Keratinocyte (primary cell): ENCODE data around the gene SDK2. TPM values are rescaled to one million over a fixed set of nuclear protein-coding genes. Genes with fewer than 3 reads are reported as not detected.

Source experiments
- DNase-seq: peaks from one replicate; pipeline ENCODE4 v3.0.0-alpha.2; 2011; ENCODE audit warnings: low read depth, missing footprints, low spot score
- FAIRE-seq: peaks from 2 replicates; lab custom pipeline; 2011; peaks lifted over from hg19 to GRCh38; lab: Jason Lieb, UNC
- H2AFZ ChIP-seq: 2 replicates; pipeline ENCODE4 v1.6.0; 2012; ENCODE audit warnings: low read length, control low read depth, inconsistent platforms; ENCODE audit not compliant: control insufficient read depth
- H3K27ac ChIP-seq: 2 replicates; pipeline ENCODE4 v1.5.1; 2011; ENCODE audit warnings: low read length; ENCODE audit not compliant: control insufficient read depth, insufficient read depth
- H3K27me3 ChIP-seq: 3 replicates; pipeline ENCODE4 v1.6.0; 2011; ENCODE audit warnings: low read length; ENCODE audit not compliant: control insufficient read depth, insufficient read depth; ENCODE audit errors: extremely low read depth
- H3K36me3 ChIP-seq, 2 experiments: 2 replicates in 1 of 2; 3 replicates in 1 of 2; pipeline ENCODE4 v1.5.1; 2011; ENCODE audit warnings: low read length in 2 of 2, mild to moderate bottlenecking in 1 of 2; ENCODE audit not compliant: control insufficient read depth in 2 of 2, insufficient read depth in 2 of 2; ENCODE audit errors: extremely low read depth in 1 of 2
- H3K4me1 ChIP-seq: 3 replicates; pipeline ENCODE4 v1.5.1; 2011; ENCODE audit warnings: low read length; ENCODE audit not compliant: control insufficient read depth, insufficient read depth; ENCODE audit errors: extremely low read depth
- H3K4me2 ChIP-seq: 3 replicates; pipeline ENCODE4 v1.6.0; 2011; ENCODE audit warnings: low read depth, low read length; ENCODE audit not compliant: control insufficient read depth, insufficient read depth; ENCODE audit errors: extremely low read depth
- H3K4me3 ChIP-seq, 3 experiments: fragments of 200-600 bp in 1 of 3; sonication (generic) in 1 of 3; 2 replicates in 2 of 3; 3 replicates in 1 of 3; pipeline ENCODE4 v1.5.1; 2011 to 2016; ENCODE audit warnings: low read length in 3 of 3, mild to moderate bottlenecking in 3 of 3, control low read depth in 2 of 3, inconsistent platforms in 1 of 3, low read depth in 1 of 3, mixed read lengths in 1 of 3, mixed run types in 1 of 3, moderate library complexity in 1 of 3; ENCODE audit not compliant: control insufficient read depth in 2 of 3, insufficient read depth in 2 of 3; ENCODE audit errors: extremely low read depth in 1 of 3
- H3K79me2 ChIP-seq: 2 replicates; pipeline ENCODE4 v1.6.0; 2012; ENCODE audit warnings: low read length; ENCODE audit not compliant: control insufficient read depth, insufficient read depth
- H3K9ac ChIP-seq: 3 replicates; pipeline ENCODE4 v1.6.0; 2011; ENCODE audit warnings: low read length; ENCODE audit not compliant: control insufficient read depth, insufficient read depth; ENCODE audit errors: extremely low read depth
- H3K9me1 ChIP-seq: 3 replicates; pipeline ENCODE4 v1.6.0; 2011; ENCODE audit warnings: low read length; ENCODE audit not compliant: control insufficient read depth, insufficient read depth; ENCODE audit errors: extremely low read depth
- H3K9me3 ChIP-seq: 2 replicates; pipeline ENCODE4 v1.5.1; 2012; ENCODE audit warnings: low read depth, low read length; ENCODE audit not compliant: control insufficient read depth
- H4K20me1 ChIP-seq: 3 replicates; pipeline ENCODE4 v1.6.0; 2011; ENCODE audit warnings: low read length; ENCODE audit not compliant: control insufficient read depth, insufficient read depth; ENCODE audit errors: extremely low read depth
- CTCF ChIP-seq, 3 experiments: IDR thresholded peaks in 1 of 3; conservative IDR thresholded peaks in 1 of 3; optimal IDR thresholded peaks in 1 of 3; 2 replicates in 2 of 3; 3 replicates in 1 of 3; pipeline versions ENCODE3 to v1.5.1; 2011; ENCODE audit warnings: low read length in 3 of 3, mild to moderate bottlenecking in 3 of 3, moderate library complexity in 2 of 3, control low read depth in 1 of 3, inconsistent platforms in 1 of 3; ENCODE audit not compliant: insufficient read depth in 2 of 3; ENCODE audit errors: extremely low read depth in 1 of 3
- EZH2 ChIP-seq: IDR thresholded peaks from one replicate; pipeline ENCODE4 v1.6.1; 2012; ENCODE audit warnings: inconsistent platforms, mild to moderate bottlenecking, low read length, moderate library complexity
- dilution Hi-C: fragments of 300-500 bp; cut with MboI; formaldehyde crosslinking; loops from one replicate; pipeline ENCODE4 v1.7.0; 2020; ENCODE audit warnings: low sequenced_read_pairs; ENCODE audit not compliant: extremely low pct_ligation_motif_present
- polyA plus RNA-seq, 5 experiments: library from polyadenylated mRNA; depleted of rRNA in 3 of 5; stranded (reverse) in 3 of 5; stranded (forward) in 1 of 5; unstranded in 1 of 5; fragments of >200 nt; gene quantifications; 1 replicate in 1 of 5; 2 replicates in 3 of 5; 3 replicates in 1 of 5; pipeline versions ENCODE4 v1.2.1 to v1.2.3, GENCODE V29; 2011 to 2012; ENCODE audit warnings: missing spikeins in 2 of 5, low read depth in 1 of 5, low replicate concordance in 1 of 5

The SDK2 gene
- polyA plus RNA-seq, 1 donor (not counting 4 experiments of a cell fraction or from before 2014, with no cell fraction given), result 1.8 TPM

GRCh38 chr17:73485130-73485529 lies 159.1 kb downstream of the SDK2 start:
- no peaks in the 10 kb centered on the region for H3K79me2 ChIP-seq
- H4K20me1 ChIP-seq, result no peaks in the 10 kb centered on the region
- no peaks in the 10 kb centered on the region for H3K36me3 ChIP-seq
- no peak for TF ChIP-seq CTCF (optimal IDR thresholded peaks at IDR 0.05 in 1 of 3, IDR thresholded peaks at IDR 0.05 in 1 of 3, conservative IDR thresholded peaks at IDR 0.05 in 1 of 3; ENCODE audit: extremely low read depth in 1 of 3, insufficient read depth in 2 of 3, low read length in 3 of 3)
- no peak for TF ChIP-seq EZH2
- FAIRE-seq, result no peak
- H3K9me3 ChIP-seq, result peaks cover 7% of the 10 kb centered on the region
- DNase-seq, result no peak
- H3K9me1 ChIP-seq, result no peaks in the 10 kb centered on the region
- H3K27me3 ChIP-seq, result no peaks in the 10 kb centered on the region
- no peak overlapping the region for H2AFZ ChIP-seq
- dilution Hi-C loops, result no loop called here
- H3K4me2 ChIP-seq, result no peak overlapping the region
- H3K4me1 ChIP-seq, result no peaks in the 10 kb centered on the region
- no peak overlapping the region for H3K9ac ChIP-seq
- H3K4me3 ChIP-seq, result no peak overlapping the region
- no peak overlapping the region for H3K27ac ChIP-seq

GRCh38 chr17:73482894-73483293 lies 161.4 kb downstream of the SDK2 start:
- H3K9me3 ChIP-seq, result peaks cover 7% of the 10 kb centered on the region

More at GRCh38 chr17:73482894-73483293, 161.4 kb downstream of the SDK2 start:
- TF ChIP-seq CTCF (optimal IDR thresholded peaks at IDR 0.05 in 1 of 3, IDR thresholded peaks at IDR 0.05 in 1 of 3, conservative IDR thresholded peaks at IDR 0.05 in 1 of 3; ENCODE audit: extremely low read depth in 1 of 3, insufficient read depth in 2 of 3, low read length in 3 of 3) (no peak), EZH2 (no peak)
- FAIRE-seq (no peak), DNase-seq (no peak)
- Histone ChIP-seq H3K4me1 (no peaks in the 10 kb centered on the region), H3K4me3 (no peak overlapping the region), H3K36me3 (no peaks in the 10 kb centered on the region), H3K9ac (no peak overlapping the region), H3K9me1 (no peaks in the 10 kb centered on the region), H3K79me2 (no peaks in the 10 kb centered on the region), H3K27ac (no peak overlapping the region), H3K27me3 (no peaks in the 10 kb centered on the region), H4K20me1 (no peaks in the 10 kb centered on the region), H3K4me2 (no peak overlapping the region), H2AFZ (no peak overlapping the region)
- dilution Hi-C loops, result no loop called here
